Panc1 (cell line): ENCODE data around the gene MEGF6. TPM values are rescaled to one million over a fixed set of nuclear protein-coding genes. Genes with fewer than 3 reads are reported as not detected.

Experiments
- ATAC-seq: fragments of 200-7000 bp; cut with Tn5 transposase; 2 replicates; pipeline ENCODE4 v1.9.1; 2020; ENCODE audit warnings: mild to moderate bottlenecking, moderate library complexity
- BruUV-seq: library from RNA; stranded (reverse); fragments of 400-500 nt; replicated peaks from 2 replicates; lab custom pipeline; 2021; lab: Mats Ljungman, UMichigan
- CTCF ChIA-PET: fragments of 300-600 bp; sonication (Branson Sonifier 250); formaldehyde crosslinking; loops from one replicate; lab custom pipeline; 2022; ENCODE audit warnings: antibody characterized with exemption; lab: Charles Lee
- POLR2A ChIA-PET: fragments of 300-600 bp; sonication (Branson Sonifier 250); formaldehyde crosslinking; loops from one replicate; lab custom pipeline; 2022; ENCODE audit warnings: antibody characterized with exemption; lab: Charles Lee
- DNase-seq: peaks from one replicate; pipeline ENCODE4 v3.0.0-alpha.2; 2010; ENCODE audit warnings: low read depth, low spot score
- H3K27ac ChIP-seq: 2 replicates; pipeline ENCODE4 v1.5.1; 2011; ENCODE audit warnings: mild to moderate bottlenecking, low read length, inconsistent platforms
- H3K27me3 ChIP-seq: fragments of 200-500 bp; sonication (Bioruptor generic); 2 replicates; pipeline ENCODE4 v1.6.0; 2014; ENCODE audit warnings: low read length, inconsistent platforms; ENCODE audit not compliant: control insufficient read depth, insufficient read depth
- H3K36me3 ChIP-seq: fragments of 200-500 bp; sonication (Bioruptor generic); 2 replicates; pipeline ENCODE4 v1.5.1; 2014; ENCODE audit warnings: inconsistent platforms, mild to moderate bottlenecking, low read length, moderate library complexity; ENCODE audit not compliant: control insufficient read depth, insufficient read depth
- H3K4me1 ChIP-seq: 2 replicates; pipeline ENCODE4 v1.5.1; 2011; ENCODE audit warnings: inconsistent platforms, mild to moderate bottlenecking, low read length, moderate library complexity; ENCODE audit not compliant: control insufficient read depth, insufficient read depth
- H3K4me3 ChIP-seq, 2 experiments: 2 replicates each; pipeline ENCODE4 v1.5.1; 2011 to 2012; ENCODE audit warnings: low read depth in 2 of 2, low read length in 2 of 2, mild to moderate bottlenecking in 2 of 2, inconsistent platforms in 1 of 2, moderate library complexity in 1 of 2
- H3K9me3 ChIP-seq: fragments of 200-500 bp; sonication (Bioruptor generic); 2 replicates; pipeline ENCODE4 v1.5.1; 2014; ENCODE audit warnings: low read depth, mild to moderate bottlenecking, inconsistent platforms, low read length, moderate library complexity; ENCODE audit not compliant: control insufficient read depth, insufficient read depth
- POLR2AphosphoS5 ChIP-seq: IDR thresholded peaks from 2 replicates; pipeline ENCODE4 v1.6.1; 2012; ENCODE audit warnings: mild to moderate bottlenecking, low read depth, low read length, moderate library complexity
- SIN3A ChIP-seq: IDR thresholded peaks from 2 replicates; pipeline ENCODE4 v1.6.1; 2012; ENCODE audit warnings: low read depth, mild to moderate bottlenecking, low read length, moderate library complexity, borderline replicate concordance; ENCODE audit not compliant: insufficient read depth
- TCF7L2 ChIP-seq: IDR thresholded peaks from 2 replicates; pipeline ENCODE4 v1.6.1; 2011; ENCODE audit warnings: mild to moderate bottlenecking, low read depth, low read length, inconsistent platforms
- in situ Hi-C: cut with HindIII; loops from 2 replicates; pipeline ENCODE4 v1.10.0; 2016; ENCODE audit warnings: low sequenced_read_pairs, low pct_unique_long_range_greater_than_20kb
- intact Hi-C: fragments of 100-400 bp; cut with micrococcal nuclease; formaldehyde crosslinking; loops from one replicate; pipeline ENCODE4 v1.10.0; 2022; ENCODE audit not compliant: unreplicated experiment
- total RNA-seq: library from RNA; stranded (reverse); gene quantifications from one replicate; pipeline ENCODE4 v1.2.1, GENCODE V29; 2021; ENCODE audit not compliant: unreplicated experiment
- TF ChIP-seq, protein P1 (sequence below): fragments of 450-650 bp; IDR thresholded peaks from 2 replicates; pipeline ENCODE4 v1.5.1; 2017; ENCODE audit warnings: mild to moderate bottlenecking
- TF ChIP-seq, protein P2 (sequence below), 2 experiments: IDR thresholded peaks; 2 replicates each; pipeline ENCODE4 v1.6.1; 2011 to 2012; ENCODE audit warnings: low read depth in 2 of 2, control low read depth in 1 of 2, low read length in 1 of 2, mild to moderate bottlenecking in 1 of 2, moderate library complexity in 1 of 2; ENCODE audit not compliant: insufficient read depth in 1 of 2

MEGF6 gene
- total RNA-seq, 1 experiment from 2014 or later: 32.6 TPM

DNA sequence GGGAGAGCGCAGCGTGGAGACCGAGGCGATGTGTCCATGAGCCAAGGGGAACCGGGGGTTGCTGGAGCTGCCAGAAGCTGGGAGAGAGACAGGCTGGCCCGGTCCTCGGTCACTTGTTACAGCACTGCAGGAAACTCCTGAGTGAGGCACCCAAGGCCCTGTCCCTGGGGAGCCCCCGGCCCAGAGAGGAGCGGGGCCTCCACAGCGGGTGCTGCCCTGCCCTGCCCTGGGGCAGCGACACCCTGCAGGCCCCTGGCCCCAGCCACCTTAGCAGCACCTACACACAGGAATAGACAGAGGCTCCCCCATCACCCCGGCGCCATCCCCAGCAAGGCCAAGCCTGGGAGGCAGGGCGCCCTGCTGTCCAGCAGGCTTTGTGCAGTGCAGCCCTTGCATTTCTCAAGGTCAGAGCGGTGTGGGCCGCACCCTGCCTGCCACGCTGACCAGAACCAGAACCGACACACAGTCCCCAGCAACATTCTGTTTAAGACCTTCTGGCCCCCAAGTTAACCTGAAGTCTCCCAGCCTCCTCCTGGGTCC lies 6.6 kb upstream of the MEGF6 start:
- no peak overlapping the region for H3K4me3 ChIP-seq
- ChIA-PET POLR2A (no interaction called here), CTCF (interaction anchor here (1.0 to 1.4 kb wide), 4 partner anchors 51 to 165 kb away, joined by 3 to 8 read pairs (median 6); no protein-coding TSS in a partner anchor)
- H3K9me3 ChIP-seq: no peaks in the 10 kb centered on the region
- ATAC-seq (no peak), DNase-seq (no peak)
- no peak for TF ChIP-seq TCF7L2
- no peak for TF ChIP-seq POLR2AphosphoS5
- intact Hi-C loops: loop anchor here (2.0 kb wide), 1 partner anchor 165 kb away; no protein-coding TSS in a partner anchor
- H3K27me3 ChIP-seq: no peaks in the 10 kb centered on the region
- no peak overlapping the region for H3K27ac ChIP-seq
- in situ Hi-C loops: no loop called here
- no peaks in the 10 kb centered on the region for H3K36me3 ChIP-seq
- H3K4me1 ChIP-seq: peaks cover 20% of the 10 kb centered on the region
- no TSS peak for BruUV-seq

DNA sequence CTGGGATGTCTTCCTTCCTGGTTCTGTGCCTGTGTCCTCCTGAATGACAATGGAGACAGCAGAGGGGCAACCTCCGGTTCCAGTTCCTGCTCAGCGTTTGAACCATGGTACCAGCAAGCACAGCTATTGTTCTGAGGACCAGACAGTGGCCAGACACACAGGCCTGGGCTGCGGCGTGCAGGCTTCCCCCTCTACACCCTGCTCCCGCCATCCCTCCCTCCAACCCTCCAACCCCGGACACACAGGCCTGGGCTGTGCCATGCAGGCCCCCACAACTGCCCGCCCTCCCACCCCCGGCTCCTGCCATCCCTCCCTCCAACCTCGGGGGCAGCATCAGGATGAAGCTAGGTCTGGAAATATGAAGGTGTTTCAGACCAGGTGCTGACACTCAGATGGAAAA lies 5.6 kb upstream of the MEGF6 start:
- TF ChIP-seq, protein P1, sequence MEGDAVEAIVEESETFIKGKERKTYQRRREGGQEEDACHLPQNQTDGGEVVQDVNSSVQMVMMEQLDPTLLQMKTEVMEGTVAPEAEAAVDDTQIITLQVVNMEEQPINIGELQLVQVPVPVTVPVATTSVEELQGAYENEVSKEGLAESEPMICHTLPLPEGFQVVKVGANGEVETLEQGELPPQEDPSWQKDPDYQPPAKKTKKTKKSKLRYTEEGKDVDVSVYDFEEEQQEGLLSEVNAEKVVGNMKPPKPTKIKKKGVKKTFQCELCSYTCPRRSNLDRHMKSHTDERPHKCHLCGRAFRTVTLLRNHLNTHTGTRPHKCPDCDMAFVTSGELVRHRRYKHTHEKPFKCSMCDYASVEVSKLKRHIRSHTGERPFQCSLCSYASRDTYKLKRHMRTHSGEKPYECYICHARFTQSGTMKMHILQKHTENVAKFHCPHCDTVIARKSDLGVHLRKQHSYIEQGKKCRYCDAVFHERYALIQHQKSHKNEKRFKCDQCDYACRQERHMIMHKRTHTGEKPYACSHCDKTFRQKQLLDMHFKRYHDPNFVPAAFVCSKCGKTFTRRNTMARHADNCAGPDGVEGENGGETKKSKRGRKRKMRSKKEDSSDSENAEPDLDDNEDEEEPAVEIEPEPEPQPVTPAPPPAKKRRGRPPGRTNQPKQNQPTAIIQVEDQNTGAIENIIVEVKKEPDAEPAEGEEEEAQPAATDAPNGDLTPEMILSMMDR: no peak
- TF ChIP-seq SIN3A (no peak), POLR2AphosphoS5 (no peak), TCF7L2 (no peak)
- TF ChIP-seq, protein P2, sequence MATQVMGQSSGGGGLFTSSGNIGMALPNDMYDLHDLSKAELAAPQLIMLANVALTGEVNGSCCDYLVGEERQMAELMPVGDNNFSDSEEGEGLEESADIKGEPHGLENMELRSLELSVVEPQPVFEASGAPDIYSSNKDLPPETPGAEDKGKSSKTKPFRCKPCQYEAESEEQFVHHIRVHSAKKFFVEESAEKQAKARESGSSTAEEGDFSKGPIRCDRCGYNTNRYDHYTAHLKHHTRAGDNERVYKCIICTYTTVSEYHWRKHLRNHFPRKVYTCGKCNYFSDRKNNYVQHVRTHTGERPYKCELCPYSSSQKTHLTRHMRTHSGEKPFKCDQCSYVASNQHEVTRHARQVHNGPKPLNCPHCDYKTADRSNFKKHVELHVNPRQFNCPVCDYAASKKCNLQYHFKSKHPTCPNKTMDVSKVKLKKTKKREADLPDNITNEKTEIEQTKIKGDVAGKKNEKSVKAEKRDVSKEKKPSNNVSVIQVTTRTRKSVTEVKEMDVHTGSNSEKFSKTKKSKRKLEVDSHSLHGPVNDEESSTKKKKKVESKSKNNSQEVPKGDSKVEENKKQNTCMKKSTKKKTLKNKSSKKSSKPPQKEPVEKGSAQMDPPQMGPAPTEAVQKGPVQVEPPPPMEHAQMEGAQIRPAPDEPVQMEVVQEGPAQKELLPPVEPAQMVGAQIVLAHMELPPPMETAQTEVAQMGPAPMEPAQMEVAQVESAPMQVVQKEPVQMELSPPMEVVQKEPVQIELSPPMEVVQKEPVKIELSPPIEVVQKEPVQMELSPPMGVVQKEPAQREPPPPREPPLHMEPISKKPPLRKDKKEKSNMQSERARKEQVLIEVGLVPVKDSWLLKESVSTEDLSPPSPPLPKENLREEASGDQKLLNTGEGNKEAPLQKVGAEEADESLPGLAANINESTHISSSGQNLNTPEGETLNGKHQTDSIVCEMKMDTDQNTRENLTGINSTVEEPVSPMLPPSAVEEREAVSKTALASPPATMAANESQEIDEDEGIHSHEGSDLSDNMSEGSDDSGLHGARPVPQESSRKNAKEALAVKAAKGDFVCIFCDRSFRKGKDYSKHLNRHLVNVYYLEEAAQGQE (IDR thresholded peaks at IDR 0.05; ENCODE audit: insufficient read depth in 1 of 2, low read depth in 2 of 2, low read length in 1 of 2): no peak
- H3K4me1 ChIP-seq: peaks cover 30% of the 10 kb centered on the region
- H3K4me3 ChIP-seq: no peak overlapping the region
- BruUV-seq: no TSS peak
- ATAC-seq (no peak), DNase-seq (no peak)
- H3K36me3 ChIP-seq: no peaks in the 10 kb centered on the region
- ChIA-PET POLR2A (interaction anchor here (0.6 kb wide), 2 partner anchors 23 to 66 kb away, joined by 6 read pairs; no protein-coding TSS in a partner anchor), CTCF (interaction anchor here (0.5 to 1.2 kb wide), 6 partner anchors 50 to 817 kb away, joined by 3 to 8 read pairs (median 4); no protein-coding TSS in a partner anchor)
- in situ Hi-C loops: no loop called here
- no peak overlapping the region for H3K27ac ChIP-seq
- H3K27me3 ChIP-seq: no peaks in the 10 kb centered on the region
- intact Hi-C loops: no loop called here
- no peaks in the 10 kb centered on the region for H3K9me3 ChIP-seq
